ENCODE measurements around the gene KIT.

- TF ChIP-seq POLR2AphosphoS5 (IDR thresholded peaks at IDR 0.05): no peak
- TF ChIP-seq POLR2A (IDR thresholded peaks at IDR 0.05): no peak
- TF ChIP-seq CTCF (IDR thresholded peaks at IDR 0.05): no peak
Observed at GRCh38 chr4:54709400-54709799, 51.6 kb downstream of the KIT start.
